ENCODE results near the gene TTC28.

GRCh38 chr22:27983361-27983791 lies 696.3 kb downstream of the TTC28 start:
- TF ChIP-seq CTCF (conservative IDR thresholded peaks at IDR 0.05 in 1 of 2, IDR thresholded peaks at IDR 0.05 in 1 of 2; ENCODE audit: low read depth in 1 of 2, low read length in 2 of 2) (no peak), EZH2 (IDR thresholded peaks at IDR 0.05; ENCODE audit: low read length, missing control alignments) (no peak)
